GM13976 (cell line): ENCODE results near the gene TBC1D1.

Source experiments
- DNase-seq: peaks from one replicate; pipeline ENCODE4 v3.0.0; 2012; ENCODE audit warnings: low spot score
- CTCF ChIP-seq: IDR thresholded peaks from 2 replicates; pipeline ENCODE4 v1.5.1; 2012; ENCODE audit warnings: borderline replicate concordance, mild to moderate bottlenecking; ENCODE audit not compliant: insufficient read depth; ENCODE audit errors: extremely low read depth, missing control alignments, control extremely low read depth
- in situ Hi-C: fragments of 300-500 bp; cut with MboI; formaldehyde crosslinking; loops from one replicate; pipeline ENCODE4 v1.12.0; 2022; ENCODE audit warnings: low sequenced_read_pairs, mixed read lengths, inconsistent platforms; ENCODE audit not compliant: unreplicated experiment

Gene TBC1D1

GRCh38 chr4:38076153-38076669, 185.3 kb downstream of the TBC1D1 start:
- no peak for DNase-seq
- no peak for TF ChIP-seq CTCF
- in situ Hi-C loops, result loop anchor here (5.0 to 10.0 kb wide), 3 partner anchors 56 to 599 kb away; no protein-coding TSS in a partner anchor

- in situ Hi-C loops, result loop anchor here (5.0 to 10.0 kb wide), 3 partner anchors 54 to 597 kb away; no protein-coding TSS in a partner anchor
Measured at GRCh38 chr4:38077791-38078489, 187.1 kb downstream of the TBC1D1 start.

GRCh38 chr4:38078590-38079421, 187.9 kb downstream of the TBC1D1 start:
- TF ChIP-seq CTCF, result no peak
- in situ Hi-C loops, result loop anchor here (5.0 to 10.0 kb wide), 3 partner anchors 53 to 596 kb away; no protein-coding TSS in a partner anchor
- DNase-seq, result no peak

More at GRCh38 chr4:38077791-38078489, 187.1 kb downstream of the TBC1D1 start:
- no peak for DNase-seq
- TF ChIP-seq CTCF, result no peak

GRCh38 chr4:38080061-38080974, 189.4 kb downstream of the TBC1D1 start:
- in situ Hi-C loops, result no loop called here
- no peak for DNase-seq
- TF ChIP-seq CTCF, result no peak

- in situ Hi-C loops, result no loop called here
- no peak for TF ChIP-seq CTCF
- DNase-seq, result no peak
Measured at GRCh38 chr4:38082021-38082420, 191.1 kb downstream of the TBC1D1 start.
